GM19351 (cell line): Measurements from ENCODE around the gene DIP2B.

Experiments
- ATAC-seq: cut with Tn5 transposase; IDR thresholded peaks from one replicate; pipeline ENCODE4 v1.9.1; 2021; ENCODE audit warnings: mild to moderate bottlenecking, moderate library complexity; ENCODE audit not compliant: unreplicated experiment

DIP2B gene

GRCh38 chr12:50611021-50611744 is 106.4 kb downstream of the DIP2B start:
- no peak for ATAC-seq

DNA sequence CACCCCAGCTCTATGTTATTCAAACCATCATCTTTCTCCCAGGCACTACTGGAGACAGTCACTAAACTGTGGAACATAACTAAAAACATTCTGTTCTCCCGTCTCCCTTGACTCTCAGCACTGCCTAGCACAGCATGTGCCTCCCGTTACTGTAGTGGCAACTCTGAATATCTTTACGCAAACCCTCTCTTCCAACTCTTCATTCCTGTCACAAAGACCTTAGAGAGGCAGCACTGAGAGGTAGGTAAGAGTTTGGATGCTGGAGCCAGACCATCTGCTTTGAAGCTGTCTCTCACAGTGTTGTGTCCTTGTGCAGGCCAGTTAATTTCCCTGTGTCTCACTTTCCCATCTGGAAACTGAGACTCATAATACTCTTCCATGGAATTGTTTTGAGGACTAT is 108.1 kb downstream of the DIP2B start:
- ATAC-seq: no peak

- no peak for ATAC-seq
These were observed 108.7 kb downstream of the DIP2B start for GRCh38 chr12:50613463-50613862.

DNA sequence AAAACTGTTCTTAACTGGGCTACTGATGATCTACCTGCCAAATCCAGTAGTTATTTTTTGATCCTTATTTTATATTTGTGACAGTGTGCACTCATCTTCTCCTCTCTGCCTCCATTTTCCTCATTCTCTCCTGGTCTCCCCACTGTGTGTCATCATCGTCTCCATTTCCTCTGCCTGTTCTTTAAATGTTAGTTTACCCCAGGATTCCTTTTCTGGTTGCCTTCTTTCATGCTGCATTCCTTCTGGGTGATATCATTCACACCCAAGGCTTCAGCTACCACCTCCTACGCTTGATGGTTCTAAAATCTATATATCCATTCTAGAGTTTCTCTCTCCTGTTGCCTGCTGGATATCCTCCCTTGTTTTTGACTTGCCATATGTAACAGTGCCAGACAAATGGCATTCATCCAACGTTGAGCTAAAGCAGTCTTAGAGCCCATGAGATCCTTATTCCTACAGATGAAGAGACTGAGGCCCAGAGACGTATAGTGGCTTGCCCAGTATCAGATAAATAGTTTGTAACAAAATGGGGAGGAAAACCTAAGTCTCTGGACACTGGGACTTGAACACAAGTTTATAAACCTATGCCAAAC is 109.5 kb downstream of the DIP2B start:
- no peak for ATAC-seq

DNA sequence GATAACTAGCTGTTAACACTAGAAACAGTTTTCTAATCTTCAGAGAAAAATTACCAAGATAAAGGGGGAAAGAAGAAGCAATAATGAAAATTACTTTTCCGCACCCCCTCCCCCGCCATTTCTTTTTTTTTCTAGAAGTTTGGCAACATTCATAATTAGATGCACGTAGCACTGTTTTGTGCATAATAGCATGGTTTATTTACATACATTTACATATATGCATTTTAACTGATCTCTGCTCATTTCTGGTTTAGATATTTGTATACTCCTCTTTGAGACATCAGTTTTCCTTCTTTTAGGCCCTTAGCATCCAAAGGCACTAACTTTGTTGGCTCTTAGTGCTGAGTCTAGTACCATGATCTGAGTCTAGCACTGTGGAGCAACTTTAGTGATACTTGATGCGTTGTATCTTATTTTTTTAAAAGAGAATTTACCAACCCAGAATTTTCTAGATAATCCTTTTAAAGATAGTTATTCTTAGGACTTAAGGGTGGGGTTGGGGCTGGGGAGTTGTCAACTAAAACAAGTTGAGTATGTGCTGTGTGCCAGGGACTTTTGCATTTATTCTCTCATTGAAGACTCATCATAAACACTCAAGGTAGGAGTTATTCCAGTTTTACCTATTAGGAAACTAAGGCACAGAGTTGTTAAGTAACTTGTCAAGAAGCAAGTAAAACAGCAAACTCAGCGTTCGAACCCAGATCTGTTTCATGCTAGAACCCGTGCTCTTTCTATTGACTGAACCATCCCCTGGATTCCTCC is 110.5 kb downstream of the DIP2B start:
- no peak for ATAC-seq

- no peak for ATAC-seq
These were observed 111.1 kb downstream of the DIP2B start for GRCh38 chr12:50615907-50616296.

DNA sequence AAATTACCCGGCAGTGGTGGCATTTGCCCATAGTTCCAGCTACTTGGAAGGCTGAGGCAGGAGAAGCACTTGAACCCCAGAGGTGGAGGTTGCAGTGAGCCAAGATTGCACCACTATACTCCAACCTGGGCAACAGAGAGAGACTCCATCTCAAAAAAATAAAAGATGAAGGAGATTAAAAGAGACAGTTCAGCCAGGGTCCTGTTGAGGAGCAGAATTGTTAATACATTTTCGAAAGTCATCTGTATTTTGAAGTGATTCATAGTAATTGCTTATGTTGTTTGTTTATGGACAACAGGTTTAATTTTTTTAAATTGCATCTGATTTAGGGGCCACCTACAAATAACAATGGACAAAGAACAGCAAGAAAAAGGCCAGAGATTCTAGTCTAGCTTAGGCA is 112.9 kb downstream of the DIP2B start:
- no peak for ATAC-seq

- ATAC-seq: no peak
These were observed 114.3 kb downstream of the DIP2B start for GRCh38 chr12:50618864-50619609.

DNA sequence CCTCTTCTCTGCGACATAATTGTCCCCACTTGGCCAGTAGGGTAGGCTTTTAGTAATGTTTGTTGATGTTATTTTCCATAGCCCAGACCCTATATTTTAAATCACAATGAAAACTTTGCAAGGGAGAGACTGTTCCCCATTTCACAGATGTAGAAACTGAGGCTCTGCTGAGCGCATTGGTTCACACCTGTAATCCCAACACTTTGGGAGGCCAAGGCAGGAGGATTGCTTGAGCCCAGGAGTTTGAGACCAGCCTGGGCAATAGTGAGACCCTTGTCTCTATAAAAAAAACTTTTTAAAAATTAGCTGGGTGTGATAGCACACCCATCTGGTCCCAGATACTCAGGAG is 114.8 kb downstream of the DIP2B start:
- no peak for ATAC-seq

GRCh38 chr12:50620109-50620977 is 115.6 kb downstream of the DIP2B start:
- no peak for ATAC-seq

- no peak for ATAC-seq
These were observed 116.2 kb downstream of the DIP2B start for GRCh38 chr12:50620978-50621360.

GRCh38 chr12:50621399-50622300 is 116.9 kb downstream of the DIP2B start:
- no peak for ATAC-seq

GRCh38 chr12:50625029-50625925 is 120.5 kb downstream of the DIP2B start:
- ATAC-seq: no peak

DNA sequence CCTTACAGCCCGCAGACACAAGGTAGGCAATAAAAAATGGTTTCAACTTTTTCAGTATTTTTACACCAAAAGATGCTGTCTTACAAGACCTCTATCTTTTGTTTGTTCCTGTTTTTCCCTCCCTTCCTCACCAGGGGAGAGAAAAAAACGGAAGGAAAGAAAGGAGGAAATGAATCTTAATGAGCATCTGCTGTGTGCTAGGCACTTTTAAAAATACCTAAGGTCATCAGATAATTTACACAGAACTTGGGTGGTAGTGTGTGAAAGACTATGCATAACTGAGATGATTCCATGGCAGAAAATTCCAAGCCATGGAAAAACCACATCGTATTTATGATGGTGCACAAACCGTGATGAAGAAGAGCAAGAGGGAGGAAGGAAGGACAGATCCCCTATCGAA is 121.2 kb downstream of the DIP2B start:
- ATAC-seq: no peak

DNA sequence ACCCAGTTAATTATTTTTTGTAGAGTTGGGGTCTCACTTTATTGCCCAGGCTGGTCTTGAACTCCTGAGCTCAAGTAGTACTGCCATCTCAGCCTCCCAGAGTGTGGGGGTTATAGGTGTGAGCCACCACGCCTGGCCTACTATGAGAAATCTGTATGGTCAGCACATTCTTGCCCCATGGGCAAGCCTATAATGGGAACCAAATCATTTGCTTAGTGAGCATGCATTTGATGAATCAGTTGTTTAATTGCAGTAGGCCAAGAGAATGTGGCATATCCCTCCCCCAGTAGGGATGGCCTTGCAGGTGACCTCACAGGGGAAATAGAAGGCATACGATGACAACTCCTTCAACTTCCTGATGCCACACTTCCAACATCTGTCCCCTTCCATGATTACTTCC is 122.7 kb downstream of the DIP2B start:
- no peak for ATAC-seq

GRCh38 chr12:50628394-50628793 is 123.6 kb downstream of the DIP2B start:
- no peak for ATAC-seq

DNA sequence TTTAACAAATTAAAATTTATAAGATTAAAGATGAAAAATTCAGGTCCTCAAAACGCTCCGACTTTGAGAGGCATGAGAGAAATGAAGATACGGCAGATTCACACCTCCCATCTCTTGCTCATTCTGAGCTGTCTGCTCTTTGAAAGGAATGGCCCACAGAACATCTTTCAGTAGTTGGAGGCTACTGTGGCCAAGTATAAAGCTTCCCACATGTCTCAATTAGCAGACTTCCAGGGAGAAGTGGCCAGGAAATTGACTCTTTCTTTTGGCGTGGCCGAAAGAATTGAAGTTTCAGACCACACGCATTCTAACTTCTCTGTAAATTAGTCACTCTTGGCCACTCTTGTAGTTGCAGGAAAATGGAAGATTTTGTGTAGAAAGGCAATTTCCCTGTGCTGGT is 129.2 kb downstream of the DIP2B start:
- ATAC-seq: no peak

- ATAC-seq: no peak
These were observed 129.6 kb downstream of the DIP2B start for GRCh38 chr12:50634379-50634778.

DNA sequence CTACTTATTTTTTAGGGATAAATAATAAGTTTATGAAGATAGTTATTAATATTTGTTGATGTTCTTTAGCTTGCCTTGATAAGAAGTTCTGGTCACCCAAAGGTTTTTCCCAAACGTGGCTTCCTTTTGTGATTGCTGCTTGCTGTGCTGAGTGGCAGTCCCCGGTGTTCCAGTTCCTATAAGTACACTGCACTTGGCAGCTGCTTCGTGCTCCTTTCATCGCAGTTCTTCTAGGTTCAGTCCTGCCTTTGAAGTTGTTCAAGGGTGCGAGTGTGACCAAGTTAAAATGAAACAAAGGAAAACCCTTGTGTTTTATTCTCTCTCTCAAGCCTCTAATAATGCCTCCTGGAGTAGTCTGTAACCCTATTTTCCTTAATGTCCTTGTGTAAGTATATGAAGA is 130.6 kb downstream of the DIP2B start:
- ATAC-seq: no peak
